Prostate gland (tissue), 2 donors: ENCODE data around the gene SLAMF8.

Experiments
- CTCF ChIP-seq, 4 experiments: fragments of 200-600 bp in 2 of 4; fragments of 450-650 bp in 2 of 4; sonication (generic) in 2 of 4; IDR thresholded peaks; 1 replicate in 3 of 4; 2 replicates in 1 of 4; pipeline ENCODE4 v1.5.1; 2016 to 2019; ENCODE audit warnings: antibody characterized with exemption in 4 of 4, mild to moderate bottlenecking in 2 of 4, moderate library complexity in 2 of 4
- POLR2A ChIP-seq: fragments of 450-650 bp; IDR thresholded peaks from one replicate; pipeline ENCODE4 v1.6.1; 2016; ENCODE audit warnings: antibody characterized with exemption, mild to moderate bottlenecking
- POLR2AphosphoS5 ChIP-seq: sonication (generic); formaldehyde crosslinking; IDR thresholded peaks from one replicate; pipeline ENCODE4 v1.6.1; 2017; ENCODE audit warnings: antibody characterized with exemption

- TF ChIP-seq POLR2A, result no peak
- no peak for TF ChIP-seq CTCF (IDR thresholded peaks at IDR 0.05)
- TF ChIP-seq POLR2AphosphoS5, result no peak
These were observed 26.3 kb upstream of the SLAMF8 start for GRCh38 chr1:159800177-159800930.
